ENCODE results near the gene GPRC5B. TPM values are rescaled to one million over a fixed set of nuclear protein-coding genes. Genes with fewer than 3 reads are reported as not detected.

GPRC5B gene
- total RNA-seq, 1 donor, result 2.5 TPM

GRCh38 chr16:19914877-19915276 lies 30.2 kb upstream of the GPRC5B start:
- Histone ChIP-seq H3K27me3 (ENCODE audit: insufficient read depth, low read length) (no peaks in the 10 kb centered on the region), H3K4me3 (ENCODE audit: insufficient read depth, low read length) (no peak overlapping the region), H3K36me3 (ENCODE audit: insufficient read depth, low read length) (no peaks in the 10 kb centered on the region), H3K27ac (ENCODE audit: low read depth, low read length) (no peak overlapping the region), H3K4me2 (ENCODE audit: insufficient read depth, low read length) (no peak overlapping the region), H3K4me1 (ENCODE audit: insufficient read depth, low read length) (peaks cover 6% of the 10 kb centered on the region), H3K79me2 (ENCODE audit: insufficient read depth, low read length) (no peaks in the 10 kb centered on the region), H3K9me3 (ENCODE audit: low read depth, low read length) (no peaks in the 10 kb centered on the region), H4K20me1 (ENCODE audit: insufficient read depth, low read length) (no peaks in the 10 kb centered on the region), H2AFZ (ENCODE audit: low read length) (no peak overlapping the region)
- TF ChIP-seq CTCF (IDR thresholded peaks at IDR 0.05; ENCODE audit: extremely low read depth, low read depth, low read length), result no peak
- no peak for DNase-seq (ENCODE audit: insufficient read length, low spot score, missing footprints)

GRCh38 chr16:19913340-19913645 lies 28.6 kb upstream of the GPRC5B start:
- H3K79me2 ChIP-seq (ENCODE audit: insufficient read depth, low read length), result no peaks in the 10 kb centered on the region
- TF ChIP-seq CTCF (IDR thresholded peaks at IDR 0.05; ENCODE audit: extremely low read depth, low read depth, low read length), result no peak
- no peaks in the 10 kb centered on the region for H3K9me3 ChIP-seq (ENCODE audit: low read depth, low read length)
- peak overlapping the region; percentile 29 for H3K4me2 ChIP-seq (ENCODE audit: insufficient read depth, low read length)
- peaks cover 6% of the 10 kb centered on the region for H3K4me1 ChIP-seq (ENCODE audit: insufficient read depth, low read length)
- no peak for DNase-seq (ENCODE audit: insufficient read length, low spot score, missing footprints)
- no peak overlapping the region for H3K4me3 ChIP-seq (ENCODE audit: insufficient read depth, low read length)
- H4K20me1 ChIP-seq (ENCODE audit: insufficient read depth, low read length), result no peaks in the 10 kb centered on the region
- no peak overlapping the region for H3K27ac ChIP-seq (ENCODE audit: low read depth, low read length)
- no peaks in the 10 kb centered on the region for H3K27me3 ChIP-seq (ENCODE audit: insufficient read depth, low read length)
- no peaks in the 10 kb centered on the region for H3K36me3 ChIP-seq (ENCODE audit: insufficient read depth, low read length)
- peak overlapping the region; percentile 68 for H2AFZ ChIP-seq (ENCODE audit: low read length)

GRCh38 chr16:19912455-19913339 lies 28.0 kb upstream of the GPRC5B start:
- no peak for DNase-seq (ENCODE audit: insufficient read length, low spot score, missing footprints)
- no peaks in the 10 kb centered on the region for H3K36me3 ChIP-seq (ENCODE audit: insufficient read depth, low read length)
- no peak overlapping the region for H3K4me3 ChIP-seq (ENCODE audit: insufficient read depth, low read length)
- peaks cover 6% of the 10 kb centered on the region for H3K4me1 ChIP-seq (ENCODE audit: insufficient read depth, low read length)
- H3K9me3 ChIP-seq (ENCODE audit: low read depth, low read length), result no peaks in the 10 kb centered on the region
- no peak overlapping the region for H3K27ac ChIP-seq (ENCODE audit: low read depth, low read length)
- no peak for TF ChIP-seq CTCF (IDR thresholded peaks at IDR 0.05; ENCODE audit: extremely low read depth, low read depth, low read length)
- no peaks in the 10 kb centered on the region for H3K79me2 ChIP-seq (ENCODE audit: insufficient read depth, low read length)
- peak overlapping the region; percentile 29 for H3K4me2 ChIP-seq (ENCODE audit: insufficient read depth, low read length)
- H3K27me3 ChIP-seq (ENCODE audit: insufficient read depth, low read length), result no peaks in the 10 kb centered on the region
- no peaks in the 10 kb centered on the region for H4K20me1 ChIP-seq (ENCODE audit: insufficient read depth, low read length)
- peak overlapping the region; percentile 68 for H2AFZ ChIP-seq (ENCODE audit: low read length)

GRCh38 chr16:19911747-19912454 lies 27.3 kb upstream of the GPRC5B start:
- H3K4me2 ChIP-seq (ENCODE audit: insufficient read depth, low read length), result no peak overlapping the region
- H3K9me3 ChIP-seq (ENCODE audit: low read depth, low read length), result no peaks in the 10 kb centered on the region
- H3K36me3 ChIP-seq (ENCODE audit: insufficient read depth, low read length), result no peaks in the 10 kb centered on the region
- no peak for TF ChIP-seq CTCF (IDR thresholded peaks at IDR 0.05; ENCODE audit: extremely low read depth, low read depth, low read length)
- no peak overlapping the region for H2AFZ ChIP-seq (ENCODE audit: low read length)
- no peaks in the 10 kb centered on the region for H3K79me2 ChIP-seq (ENCODE audit: insufficient read depth, low read length)
- peaks cover 6% of the 10 kb centered on the region for H3K4me1 ChIP-seq (ENCODE audit: insufficient read depth, low read length)
- no peaks in the 10 kb centered on the region for H3K27me3 ChIP-seq (ENCODE audit: insufficient read depth, low read length)
- no peak overlapping the region for H3K27ac ChIP-seq (ENCODE audit: low read depth, low read length)
- H4K20me1 ChIP-seq (ENCODE audit: insufficient read depth, low read length), result no peaks in the 10 kb centered on the region
- H3K4me3 ChIP-seq (ENCODE audit: insufficient read depth, low read length), result no peak overlapping the region
- DNase-seq (ENCODE audit: insufficient read length, low spot score, missing footprints), result peak; percentile 74

All from osteoblast (primary cell).